ENCODE measurements around the gene NR4A1.

- TF ChIP-seq POLR2AphosphoS5 (IDR thresholded peaks at IDR 0.05) (no peak), CTCF (IDR thresholded peaks at IDR 0.05) (no peak), POLR2A (IDR thresholded peaks at IDR 0.05) (no peak), EP300 (IDR thresholded peaks at IDR 0.05) (no peak)
These were observed 15.3 kb upstream of the NR4A1 start for GRCh38 chr12:52035926-52036325.

Measured in upper lobe of left lung (tissue), 4 donors.